IMR-90 (cell line): Measurements from ENCODE around the gene DOCK9. TPM values are rescaled to one million over a fixed set of nuclear protein-coding genes. Genes with fewer than 3 reads are reported as not detected.

Source experiments
- ATAC-seq: fragments of 200-7000 bp; cut with Tn5 transposase; 2 replicates; pipeline ENCODE4 v1.9.1; 2020; ENCODE audit warnings: low read depth, mild to moderate bottlenecking, moderate library complexity
- BruUV-seq: library from RNA; stranded (reverse); fragments of 400-500 nt; replicated peaks from 2 replicates; lab custom pipeline; 2021; lab: Mats Ljungman, UMichigan
- CTCF ChIA-PET: fragments of 300-600 bp; formaldehyde crosslinking; extraction: SDS; loops from one replicate; lab custom pipeline; 2021; ENCODE audit warnings: antibody characterized with exemption; lab: Yijun Ruan, JAX
- POLR2A ChIA-PET: fragments of 300-600 bp; sonication (Branson Sonifier 250); formaldehyde crosslinking; loops from one replicate; lab custom pipeline; 2022; ENCODE audit warnings: antibody characterized with exemption; ENCODE audit not compliant: unreplicated experiment; lab: Charles Lee
- DNase-seq: peaks from one replicate; pipeline ENCODE4 v3.0.0; 2013
- H2AFZ ChIP-seq: replicated peaks from 2 replicates; pipeline ENCODE3; 2013; ENCODE audit warnings: low read length, mild to moderate bottlenecking; ENCODE audit not compliant: poor library complexity
- H2AK5ac ChIP-seq: 2 replicates; pipeline ENCODE4 v1.6.1; 2013; ENCODE audit warnings: low read depth, low read length, inconsistent platforms
- H2AK9ac ChIP-seq: replicated peaks from 2 replicates; pipeline ENCODE3; 2013; ENCODE audit warnings: mild to moderate bottlenecking, low read depth, low read length, moderate library complexity; ENCODE audit not compliant: poor library complexity
- H2BK120ac ChIP-seq: 2 replicates; pipeline ENCODE4 v1.6.1; 2013; ENCODE audit warnings: low read depth, low read length, inconsistent platforms
- H2BK15ac ChIP-seq: 3 replicates; pipeline ENCODE4 v1.6.1; 2013; ENCODE audit warnings: low read depth, low read length, inconsistent platforms
- H2BK20ac ChIP-seq: 2 replicates; pipeline ENCODE4 v1.6.1; 2013; ENCODE audit warnings: low read depth, mild to moderate bottlenecking, inconsistent platforms, low read length, moderate library complexity
- H2BK5ac ChIP-seq: 2 replicates; pipeline ENCODE4 v1.6.1; 2013; ENCODE audit warnings: mild to moderate bottlenecking, low read depth, low read length, inconsistent platforms; ENCODE audit not compliant: poor library complexity, severe bottlenecking
- H3K14ac ChIP-seq: replicated peaks from 2 replicates; pipeline ENCODE4 v1.6.1; 2013; ENCODE audit warnings: low read depth, low read length, inconsistent platforms
- H3K18ac ChIP-seq: 2 replicates; pipeline ENCODE4 v1.6.1; 2013; ENCODE audit warnings: low read depth, low read length, control low read depth
- H3K23ac ChIP-seq: 2 replicates; pipeline ENCODE4 v1.6.1; 2013; ENCODE audit warnings: low read depth, low read length, inconsistent platforms
- H3K27ac ChIP-seq: 2 replicates; pipeline ENCODE4 v1.5.1; 2013; ENCODE audit warnings: mild to moderate bottlenecking, control low read depth, low read length; ENCODE audit not compliant: insufficient read depth
- H3K27me3 ChIP-seq: 2 replicates; pipeline ENCODE4 v1.6.1; 2013; ENCODE audit warnings: low read length; ENCODE audit not compliant: control insufficient read depth, insufficient read depth
- H3K36me3 ChIP-seq: 2 replicates; pipeline ENCODE4 v1.6.1; 2013; ENCODE audit warnings: low read length, mixed read lengths; ENCODE audit not compliant: control insufficient read depth, insufficient read depth
- H3K4ac ChIP-seq: 2 replicates; pipeline ENCODE4 v1.6.1; 2013; ENCODE audit warnings: low read depth, low read length, inconsistent platforms
- H3K4me1 ChIP-seq: 2 replicates; pipeline ENCODE4 v1.6.1; 2013; ENCODE audit warnings: low read length, mixed read lengths; ENCODE audit not compliant: control insufficient read depth, insufficient read depth
- H3K4me2 ChIP-seq: 2 replicates; pipeline ENCODE4 v1.6.1; 2013; ENCODE audit warnings: low read depth, mild to moderate bottlenecking, control low read depth, low read length, moderate library complexity
- H3K4me3 ChIP-seq: 2 replicates; pipeline ENCODE4 v1.5.1; 2013; ENCODE audit warnings: low read depth, mild to moderate bottlenecking, control low read depth, low read length, moderate library complexity; ENCODE audit not compliant: insufficient read depth
- H3K56ac ChIP-seq: 2 replicates; pipeline ENCODE4 v1.6.1; 2013; ENCODE audit warnings: low read length, inconsistent platforms; ENCODE audit not compliant: insufficient read depth; ENCODE audit errors: extremely low read depth
- H3K79me1 ChIP-seq, 2 experiments: 2 replicates each; pipeline ENCODE4 v1.6.1; 2013; ENCODE audit warnings: low read length in 2 of 2, inconsistent platforms in 1 of 2, low read depth in 1 of 2
- H3K9ac ChIP-seq: 2 replicates; pipeline ENCODE4 v1.6.1; 2013; ENCODE audit warnings: low read depth, low read length, control low read depth
- H3K9me1 ChIP-seq: 2 replicates; pipeline ENCODE4 v1.6.1; 2013; ENCODE audit warnings: low read length, inconsistent platforms; ENCODE audit not compliant: insufficient read depth
- H3K9me3 ChIP-seq: 2 replicates; pipeline ENCODE4 v1.6.1; 2013; ENCODE audit warnings: low read length; ENCODE audit not compliant: control insufficient read depth, insufficient read depth
- H4K20me1 ChIP-seq: 2 replicates; pipeline ENCODE4 v1.6.1; 2013; ENCODE audit warnings: low read length, inconsistent platforms; ENCODE audit not compliant: insufficient read depth
- H4K5ac ChIP-seq: 2 replicates; pipeline ENCODE4 v1.6.1; 2013; ENCODE audit warnings: mild to moderate bottlenecking, low read depth, low read length, control low read depth
- H4K8ac ChIP-seq, 2 experiments: 2 replicates each; pipeline ENCODE4 v1.6.1; 2013; ENCODE audit warnings: low read depth in 2 of 2, low read length in 2 of 2, control low read depth in 1 of 2, inconsistent platforms in 1 of 2
- H4K91ac ChIP-seq: 2 replicates; pipeline ENCODE4 v1.6.1; 2013; ENCODE audit warnings: low read depth, low read length, inconsistent platforms; ENCODE audit not compliant: insufficient read depth
- BHLHE40 ChIP-seq: fragments of 150-350 bp; IDR thresholded peaks from 2 replicates; pipeline ENCODE4 v1.6.1; 2016; ENCODE audit warnings: mild to moderate bottlenecking, low read depth, low read length
- CEBPB ChIP-seq: IDR thresholded peaks from 2 replicates; pipeline ENCODE4 v1.6.1; 2012; ENCODE audit warnings: low read depth, low read length, improper control_type of control experiment
- ELK1 ChIP-seq: fragments of 150-350 bp; IDR thresholded peaks from 2 replicates; pipeline ENCODE4 v1.6.1; 2016; ENCODE audit warnings: low read depth, mild to moderate bottlenecking, low read length, moderate library complexity, borderline replicate concordance
- MXI1 ChIP-seq: IDR thresholded peaks from 2 replicates; pipeline ENCODE4 v1.6.1; 2012; ENCODE audit warnings: low read depth, mild to moderate bottlenecking, low read length, moderate library complexity, borderline replicate concordance
- POLR2A ChIP-seq: IDR thresholded peaks from 2 replicates; pipeline ENCODE4 v1.6.1; 2012; ENCODE audit warnings: mild to moderate bottlenecking, low read depth, low read length
- RAD21 ChIP-seq: IDR thresholded peaks from 2 replicates; pipeline ENCODE4 v1.6.1; 2012; ENCODE audit warnings: low read length, improper control_type of control experiment
- RCOR1 ChIP-seq: IDR thresholded peaks from 2 replicates; pipeline ENCODE4 v1.6.1; 2012; ENCODE audit warnings: mild to moderate bottlenecking, low read length, improper control_type of control experiment; ENCODE audit not compliant: insufficient replicate concordance
- RFX5 ChIP-seq: IDR thresholded peaks from 2 replicates; pipeline ENCODE4 v1.8.0; 2012; ENCODE audit warnings: low read depth, mild to moderate bottlenecking, low read length, moderate library complexity
- WGBS, 2 experiments: methylation state at CpG; one replicate each; pipeline versions ENCODE4 v1.1.5 to v1.1.7; 2013; ENCODE audit warnings: missing lambda C conversion rate in 2 of 2; ENCODE audit not compliant: insufficient read length in 1 of 2; ENCODE audit errors: extremely low coverage in 2 of 2; 5-methylcytosine and 5-hydroxymethylcytosine counted together
- dilution Hi-C: fragments of 300-500 bp; cut with HindIII; formaldehyde crosslinking; loops from one replicate; pipeline ENCODE4 v1.14.3; 2018; ENCODE audit warnings: low sequenced_read_pairs; ENCODE audit not compliant: unreplicated experiment
- in situ Hi-C: fragments of 300-500 bp; cut with MboI; formaldehyde crosslinking; loops from 3 replicates; pipeline ENCODE4 v1.14.3; 2019; ENCODE audit warnings: low sequenced_read_pairs, inconsistent platforms, mixed read lengths
- intact Hi-C: fragments of 100-400 bp; cut with micrococcal nuclease; formaldehyde crosslinking; loops from 2 replicates; pipeline ENCODE4 v1.10.0; 2022
- polyA plus RNA-seq, 3 experiments: library from polyadenylated mRNA; depleted of rRNA; stranded (reverse); fragments of >200 nt; gene quantifications; 2 replicates each; pipeline ENCODE4 v1.2.3, GENCODE V29; 2012; ENCODE audit warnings: low replicate concordance in 1 of 3
- total RNA-seq: library from RNA; depleted of rRNA; stranded (reverse); fragments of >200 nt; gene quantifications from 2 replicates; pipeline ENCODE4 v1.2.3, GENCODE V29; 2012
- TF ChIP-seq, protein P1 (sequence below): conservative IDR thresholded peaks from 2 replicates; pipeline ENCODE4 v1.5.1; 2012; ENCODE audit warnings: mild to moderate bottlenecking, low read depth, low read length, improper control_type of control experiment

Gene DOCK9
- total and polyA plus RNA-seq, 2 of the 4 experiments (the other 2 are of a cell fraction) = 4.8 to 7.2 TPM

- Histone ChIP-seq H3K56ac (no peak overlapping the region), H4K91ac (no peak overlapping the region), H2BK120ac (no peak overlapping the region), H3K27me3 (no peaks in the 10 kb centered on the region), H3K14ac (no peak overlapping the region), H2AFZ (no peak overlapping the region), H3K79me1 (peaks cover 0 to 3% of the 10 kb centered on the region in 2 experiments; a peak in 1 of 4 replicates), H3K9me3 (no peaks in the 10 kb centered on the region), H3K36me3 (no peaks in the 10 kb centered on the region), H4K20me1 (no peaks in the 10 kb centered on the region), H2AK5ac (no peak overlapping the region), H3K18ac (no peak overlapping the region), H3K9me1 (no peaks in the 10 kb centered on the region), H2AK9ac (no peak overlapping the region), H3K4me3 (no peak overlapping the region), H2BK5ac (no peak overlapping the region), H3K4me2 (no peak overlapping the region), H3K23ac (no peak overlapping the region), H4K5ac (no peak overlapping the region), H3K27ac (no peak overlapping the region), H3K4ac (no peak overlapping the region), H2BK20ac (no peak overlapping the region), H2BK15ac (no peak overlapping the region), H3K9ac (no peak overlapping the region), H4K8ac (no peak overlapping the region), H3K4me1 (peaks cover 4% of the 10 kb centered on the region; the same call in 1 of the 2 replicates)
- TF ChIP-seq POLR2A (no peak), RAD21 (no peak), BHLHE40 (no peak), RFX5 (no peak), ELK1 (no peak), RCOR1 (no peak), MXI1 (no peak), CEBPB (no peak)
- TF ChIP-seq, protein P1, sequence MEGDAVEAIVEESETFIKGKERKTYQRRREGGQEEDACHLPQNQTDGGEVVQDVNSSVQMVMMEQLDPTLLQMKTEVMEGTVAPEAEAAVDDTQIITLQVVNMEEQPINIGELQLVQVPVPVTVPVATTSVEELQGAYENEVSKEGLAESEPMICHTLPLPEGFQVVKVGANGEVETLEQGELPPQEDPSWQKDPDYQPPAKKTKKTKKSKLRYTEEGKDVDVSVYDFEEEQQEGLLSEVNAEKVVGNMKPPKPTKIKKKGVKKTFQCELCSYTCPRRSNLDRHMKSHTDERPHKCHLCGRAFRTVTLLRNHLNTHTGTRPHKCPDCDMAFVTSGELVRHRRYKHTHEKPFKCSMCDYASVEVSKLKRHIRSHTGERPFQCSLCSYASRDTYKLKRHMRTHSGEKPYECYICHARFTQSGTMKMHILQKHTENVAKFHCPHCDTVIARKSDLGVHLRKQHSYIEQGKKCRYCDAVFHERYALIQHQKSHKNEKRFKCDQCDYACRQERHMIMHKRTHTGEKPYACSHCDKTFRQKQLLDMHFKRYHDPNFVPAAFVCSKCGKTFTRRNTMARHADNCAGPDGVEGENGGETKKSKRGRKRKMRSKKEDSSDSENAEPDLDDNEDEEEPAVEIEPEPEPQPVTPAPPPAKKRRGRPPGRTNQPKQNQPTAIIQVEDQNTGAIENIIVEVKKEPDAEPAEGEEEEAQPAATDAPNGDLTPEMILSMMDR = no peak
- 43% methylated on average over 2 of the region's 3 CpGs; no CpG with 5 or more reads in 1 of the 2 experiments for WGBS, 2 experiments
- ATAC-seq (no peak), DNase-seq (no peak)
- ChIA-PET POLR2A (no interaction called here), CTCF (interaction anchor here (0.6 to 1.5 kb wide), 9 partner anchors 9 to 190 kb away, joined by 3 to 8 read pairs (median 3); no protein-coding TSS in a partner anchor)
- dilution Hi-C loops (no loop called here), intact Hi-C loops (loop anchor here (1.0 to 10.0 kb wide), 4 partner anchors 170 to 989 kb away; partner anchors contain the start of gene STK24), in situ Hi-C loops (loop anchor here (25.0 kb wide), 2 partner anchors 706 to 981 kb away; partner anchors contain the start of gene FARP1)
- BruUV-seq = no TSS peak
These were observed 134.4 kb downstream of the DOCK9 start for GRCh38 chr13:98843482-98843877.
